GM19035 (cell line): Measurements from ENCODE around the gene PKD2L1.
"Not testable (repeated sequence)": the region's sequence is repeated elsewhere in the genome, so short reads cannot be mapped to it uniquely, and the experiment has no call there.

ENCODE experiments used
- ATAC-seq: cut with Tn5 transposase; IDR thresholded peaks from one replicate; pipeline ENCODE4 v1.9.1; 2021; ENCODE audit not compliant: unreplicated experiment

PKD2L1 gene

DNA sequence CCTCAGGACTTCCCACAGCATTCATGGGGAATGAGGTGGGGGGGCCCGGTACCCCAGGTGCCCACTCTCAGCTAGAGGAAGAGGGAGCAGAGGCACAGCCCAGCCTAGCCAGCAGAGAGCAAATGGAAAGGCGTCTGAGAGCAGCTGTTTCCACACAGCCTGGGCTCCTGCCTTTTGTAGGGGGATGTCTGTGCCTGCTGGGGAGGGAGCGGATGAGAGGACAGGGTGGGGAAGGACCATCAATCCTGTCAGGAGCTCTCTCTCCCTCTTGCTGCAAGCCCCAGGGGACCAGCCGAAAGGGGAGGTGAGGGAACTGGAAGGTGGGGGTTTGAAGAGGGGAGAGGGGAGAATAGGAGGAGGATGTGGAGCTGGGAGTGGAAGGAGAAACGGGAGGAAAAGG lies at the start of gene PKD2L1:
Gene PKD2L1 (minus strand): TSS at position 150 of the 400 bp plus-strand sequence. CDS start 125 bp downstream, at position 25.
- ATAC-seq: no peak

GRCh38 chr10:100377830-100378229 lies 47.8 kb upstream of the PKD2L1 start:
- ATAC-seq: no peak

DNA sequence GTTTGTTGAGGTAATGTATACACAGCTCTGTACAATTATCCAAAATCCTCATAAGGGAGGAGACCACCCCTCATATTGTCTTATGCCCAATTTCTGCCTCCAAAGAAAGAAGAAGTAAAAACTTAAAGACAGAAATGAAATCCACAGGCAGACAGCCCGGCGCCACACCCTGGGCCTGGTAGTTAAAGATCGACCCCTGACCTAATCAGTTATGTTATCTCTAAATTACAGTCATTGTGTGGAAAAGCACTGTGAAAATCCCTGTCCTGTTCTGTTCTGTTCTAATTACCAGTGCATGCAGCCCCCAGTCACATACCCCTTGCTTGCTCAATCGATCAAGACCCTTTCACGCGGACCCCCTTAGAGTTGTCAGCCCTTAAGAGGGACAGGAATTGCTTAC lies 46.6 kb upstream of the PKD2L1 start:
- not testable (repeated sequence) for ATAC-seq

DNA sequence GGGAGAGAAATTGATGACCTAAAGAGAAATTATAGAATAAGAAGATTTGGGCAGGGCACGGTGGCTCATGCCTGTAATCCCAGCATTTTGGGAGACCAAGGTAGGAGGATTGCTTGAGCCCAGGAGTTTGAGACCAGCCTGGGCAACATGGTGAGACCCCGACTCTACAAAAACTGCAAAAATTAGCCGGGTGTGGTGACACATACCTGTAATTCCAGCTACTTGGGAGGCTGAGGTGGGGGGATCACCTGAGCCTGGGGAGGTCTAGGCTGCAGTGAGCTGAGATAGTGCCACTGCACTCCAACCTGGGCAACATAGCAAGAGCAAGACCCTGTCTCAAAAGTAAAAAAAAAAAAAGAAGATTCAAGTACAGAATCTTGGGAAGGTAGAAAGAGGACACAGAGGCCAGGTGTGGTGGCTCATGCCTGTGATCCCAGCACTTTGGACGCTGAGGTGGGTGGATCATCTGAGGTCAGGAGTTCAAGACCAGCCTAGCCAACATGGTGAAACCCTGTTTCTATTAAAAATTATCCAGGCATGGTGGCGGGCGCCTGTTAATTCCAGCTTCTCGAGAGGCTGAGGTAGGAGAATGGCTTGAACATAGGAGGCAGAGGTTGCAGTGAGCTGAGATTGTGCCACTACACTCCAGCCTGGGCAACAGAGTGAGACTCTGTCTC lies 44.8 kb upstream of the PKD2L1 start:
- ATAC-seq: not testable (repeated sequence)

GRCh38 chr10:100374200-100374655 lies 44.2 kb upstream of the PKD2L1 start:
- no peak for ATAC-seq

DNA sequence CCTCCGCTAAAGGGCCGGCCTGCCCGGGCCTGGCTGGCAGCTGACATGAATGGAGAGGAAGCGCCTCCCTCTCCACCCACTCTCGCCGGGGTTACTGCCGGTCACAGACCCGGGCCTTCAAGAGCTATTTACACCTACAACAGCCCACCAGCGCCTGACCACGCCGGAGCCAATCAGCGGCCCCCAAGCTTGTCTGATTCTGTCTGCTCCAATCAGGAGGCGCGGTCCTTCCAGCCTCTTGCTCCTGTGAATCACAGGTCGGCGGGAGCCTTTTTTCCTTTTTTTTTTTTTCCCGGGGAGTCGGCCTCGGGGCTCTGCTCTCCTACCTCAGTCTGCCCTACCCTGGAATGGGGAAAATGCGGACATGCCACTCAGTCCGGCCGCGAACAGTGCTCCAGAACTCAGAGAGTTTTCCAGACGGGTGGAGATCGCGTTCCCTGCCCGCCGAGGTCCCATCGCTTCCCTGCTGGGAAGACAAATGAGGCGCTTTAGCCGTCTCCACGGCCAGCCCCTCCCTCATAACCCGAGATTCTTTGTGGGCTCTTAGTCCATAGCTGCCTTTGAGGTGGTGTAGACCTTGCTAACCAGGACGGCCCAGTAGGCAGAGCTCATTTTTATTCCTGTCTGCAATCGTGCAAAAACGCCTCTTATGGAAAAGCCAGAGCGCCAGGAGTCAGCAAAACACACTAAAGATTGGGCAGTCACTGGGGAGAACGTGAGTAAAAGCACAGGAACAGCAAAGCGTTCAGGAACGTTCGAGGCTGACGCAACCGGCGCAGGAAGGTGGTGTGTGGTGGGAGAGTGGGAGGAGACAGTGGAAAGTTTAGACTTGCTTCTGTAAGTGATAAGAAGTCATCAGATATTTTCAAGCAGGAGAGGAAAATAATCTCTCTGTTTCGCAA lies 43.5 kb upstream of the PKD2L1 start:
- peak; percentile 96 for ATAC-seq

- ATAC-seq: no peak
Measured at GRCh38 chr10:100372415-100373297, 42.6 kb upstream of the PKD2L1 start.

- no peak for ATAC-seq
Measured at GRCh38 chr10:100371482-100372027, 41.5 kb upstream of the PKD2L1 start.

DNA sequence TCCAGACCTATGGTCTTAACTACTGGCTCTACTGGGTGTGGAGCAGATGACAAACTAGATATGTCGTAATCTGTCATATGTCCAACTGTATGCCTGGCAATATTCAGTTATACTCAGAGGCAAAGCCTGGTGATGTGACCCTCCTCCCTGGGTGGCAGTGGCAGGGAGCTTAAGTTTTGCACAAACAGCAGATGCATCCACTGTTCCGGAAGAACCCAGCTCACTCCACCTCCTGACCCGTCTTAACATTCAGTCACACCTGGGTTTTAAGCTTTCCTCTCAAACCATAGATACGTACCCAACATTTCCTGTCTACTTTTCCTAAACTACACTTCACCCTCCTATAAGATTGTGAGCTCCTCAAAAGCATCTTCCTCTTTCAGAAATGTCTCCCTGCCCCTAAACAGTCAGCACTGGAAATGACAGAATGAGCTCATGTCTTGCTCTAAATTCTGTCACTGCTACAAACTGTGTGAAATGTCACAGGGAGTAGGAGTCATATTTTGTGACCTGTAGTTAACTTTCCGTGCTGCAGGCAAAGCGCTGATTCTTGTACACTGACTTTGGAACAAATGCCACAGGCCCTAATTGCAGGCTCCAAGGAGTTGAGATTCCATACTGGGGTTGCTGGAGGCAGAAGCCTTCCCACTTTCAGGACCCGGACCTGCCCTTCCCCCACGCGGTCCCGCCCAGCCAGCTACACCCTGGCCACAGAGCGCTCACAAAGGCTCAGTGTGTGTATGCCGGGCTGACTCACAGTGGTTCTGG lies 40.9 kb upstream of the PKD2L1 start:
- ATAC-seq: no peak

- no peak for ATAC-seq
Measured at GRCh38 chr10:100368721-100369120, 38.7 kb upstream of the PKD2L1 start.

GRCh38 chr10:100364735-100365391 lies 34.8 kb upstream of the PKD2L1 start:
- no peak for ATAC-seq

DNA sequence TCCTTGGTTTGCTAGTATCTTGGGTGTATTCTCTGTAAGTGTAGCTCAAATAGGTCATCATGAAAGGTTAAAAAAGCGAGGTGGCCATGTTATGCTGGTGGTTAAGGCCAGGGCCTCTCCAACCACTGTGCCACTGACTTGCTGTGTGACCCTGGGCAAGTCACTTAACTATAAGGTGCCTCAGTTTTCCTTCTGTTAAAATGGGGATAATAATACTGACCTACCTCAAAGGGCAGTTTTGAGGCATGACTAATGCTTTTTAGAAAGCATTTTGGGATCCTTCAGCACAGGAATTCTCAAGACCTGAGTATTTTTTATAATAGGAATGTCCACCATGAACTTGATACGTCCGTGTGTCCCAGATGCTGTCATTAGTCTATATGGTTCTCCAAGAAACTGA lies 34.1 kb upstream of the PKD2L1 start:
- ATAC-seq: no peak

DNA sequence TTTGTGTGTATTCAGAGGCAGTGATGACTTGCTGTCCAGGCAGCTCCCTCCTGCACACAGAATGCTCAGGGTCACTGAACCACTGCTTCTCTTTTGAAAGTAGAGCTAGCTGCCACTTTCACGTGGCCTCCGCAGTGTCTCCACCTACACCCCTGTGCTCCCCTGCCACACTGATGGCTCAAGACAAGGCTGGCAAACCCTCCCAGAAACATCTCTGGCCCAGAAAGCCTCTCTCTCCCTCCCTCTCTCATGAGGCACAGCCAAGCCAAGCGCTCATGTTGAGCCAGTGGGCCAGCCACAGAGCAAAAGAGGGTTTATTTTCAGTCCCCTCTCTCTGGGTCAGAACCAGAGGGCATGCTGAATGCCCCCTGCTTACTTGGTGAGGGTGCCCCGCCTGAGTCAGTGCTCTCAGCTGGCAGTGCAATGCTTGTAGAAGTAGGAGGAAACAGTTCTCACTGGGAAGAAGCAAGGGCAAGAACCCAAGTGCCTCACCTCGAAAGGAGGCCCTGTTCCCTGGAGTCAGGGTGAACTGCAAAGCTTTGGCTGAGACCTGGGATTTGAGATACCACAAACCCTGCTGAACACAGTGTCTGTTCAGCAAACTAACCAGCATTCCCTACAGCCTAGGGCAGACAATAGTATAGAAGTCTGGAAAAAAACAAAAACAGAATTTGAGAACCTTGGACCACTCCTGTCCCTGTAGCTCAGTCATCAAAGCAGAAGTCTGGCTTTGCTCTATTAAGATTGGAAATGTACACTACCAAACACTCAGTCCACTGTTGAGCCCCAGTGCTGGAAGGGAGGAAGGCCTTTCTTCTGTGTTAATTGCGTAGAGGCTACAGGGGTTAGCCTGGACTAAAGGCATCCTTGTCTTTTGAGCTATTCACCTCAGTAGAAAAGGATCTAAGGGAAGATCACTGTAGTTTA lies 32.8 kb upstream of the PKD2L1 start:
- ATAC-seq: no peak

GRCh38 chr10:100360234-100360633 lies 30.2 kb upstream of the PKD2L1 start:
- ATAC-seq: no peak

DNA sequence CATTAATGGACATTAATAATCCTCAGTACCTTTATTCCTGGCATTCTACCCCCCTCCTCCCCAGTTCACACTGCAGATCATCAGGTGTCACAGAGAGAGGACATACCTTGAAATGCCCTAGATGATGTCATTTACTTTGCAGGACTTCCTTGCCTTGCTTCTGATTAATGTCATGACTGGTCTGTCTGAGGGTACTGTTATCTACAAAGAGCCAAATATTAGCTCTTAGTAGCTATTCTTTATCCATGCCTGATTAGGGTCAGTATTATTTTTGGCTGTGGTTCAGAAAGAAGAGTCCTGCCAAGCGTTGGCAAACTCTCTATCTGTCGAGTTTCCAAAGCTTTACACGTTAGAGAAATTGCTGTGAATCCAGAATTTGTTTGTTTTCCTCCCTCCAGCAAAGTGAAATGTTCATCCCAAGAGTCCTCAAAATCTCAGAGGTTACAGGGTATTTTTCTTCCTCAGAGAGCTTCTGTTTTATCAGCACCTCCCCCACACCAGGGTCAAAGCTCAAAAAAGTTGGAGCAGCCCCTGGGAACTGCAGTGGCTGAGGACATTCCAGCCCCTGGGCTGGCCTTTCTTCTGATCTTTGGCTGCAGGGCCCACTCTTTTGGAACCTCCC lies 29.6 kb upstream of the PKD2L1 start:
- no peak for ATAC-seq

- no peak for ATAC-seq
Measured at GRCh38 chr10:100359030-100359432, 29.0 kb upstream of the PKD2L1 start.

DNA sequence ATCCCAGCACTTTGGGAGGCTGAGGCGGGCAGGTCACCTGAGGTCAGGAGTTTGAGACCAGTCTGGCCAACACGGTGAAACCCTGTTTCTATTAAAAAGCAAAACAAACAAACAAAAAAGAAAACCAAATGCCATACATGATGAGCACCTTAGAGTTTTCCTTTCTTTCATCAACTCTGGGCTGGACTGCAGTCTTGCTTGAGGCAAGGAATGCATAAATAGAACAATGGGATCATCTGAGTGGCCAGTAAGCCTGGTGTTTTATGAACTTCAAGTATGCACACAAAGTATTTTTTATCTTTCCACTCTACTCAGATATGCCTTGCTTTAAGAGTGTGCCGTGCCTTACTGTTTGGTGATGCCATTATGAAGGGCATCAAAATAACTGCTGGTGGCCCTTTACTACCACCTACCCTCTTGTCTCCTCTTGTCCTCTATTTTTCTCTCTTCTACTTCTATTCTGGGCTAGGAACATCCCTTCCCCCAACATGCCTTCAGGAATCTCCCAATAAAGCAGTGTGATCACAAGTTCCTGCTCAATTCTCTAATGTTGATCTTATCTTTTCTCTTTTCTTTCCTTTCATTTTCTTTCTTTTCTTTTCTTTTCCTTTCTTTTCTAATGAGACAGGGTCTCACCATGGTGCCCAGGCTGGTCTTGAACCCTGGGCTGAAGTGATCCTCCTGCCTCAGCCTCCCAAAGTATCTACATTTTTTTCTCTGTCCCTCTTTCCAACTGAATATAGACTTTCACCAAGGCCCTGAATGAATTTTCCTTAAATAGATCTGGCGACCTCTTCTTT lies 27.2 kb upstream of the PKD2L1 start:
- ATAC-seq: no peak
